VCaP (cell line): ENCODE data around the gene ADGRG6.
A peak's percentile ranks its signal among the peaks of the same experiment; 100 is the strongest.

ENCODE experiments used
- H3K27ac ChIP-seq: fragments of 450-650 bp; 2 replicates; pipeline ENCODE4 v1.5.1; 2017
- TF ChIP-seq, protein P1 (sequence below): fragments of 450-650 bp; conservative IDR thresholded peaks from 2 replicates; pipeline ENCODE4 v1.5.1; 2017; ENCODE audit warnings: mild to moderate bottlenecking, moderate library complexity

ADGRG6 gene

DNA sequence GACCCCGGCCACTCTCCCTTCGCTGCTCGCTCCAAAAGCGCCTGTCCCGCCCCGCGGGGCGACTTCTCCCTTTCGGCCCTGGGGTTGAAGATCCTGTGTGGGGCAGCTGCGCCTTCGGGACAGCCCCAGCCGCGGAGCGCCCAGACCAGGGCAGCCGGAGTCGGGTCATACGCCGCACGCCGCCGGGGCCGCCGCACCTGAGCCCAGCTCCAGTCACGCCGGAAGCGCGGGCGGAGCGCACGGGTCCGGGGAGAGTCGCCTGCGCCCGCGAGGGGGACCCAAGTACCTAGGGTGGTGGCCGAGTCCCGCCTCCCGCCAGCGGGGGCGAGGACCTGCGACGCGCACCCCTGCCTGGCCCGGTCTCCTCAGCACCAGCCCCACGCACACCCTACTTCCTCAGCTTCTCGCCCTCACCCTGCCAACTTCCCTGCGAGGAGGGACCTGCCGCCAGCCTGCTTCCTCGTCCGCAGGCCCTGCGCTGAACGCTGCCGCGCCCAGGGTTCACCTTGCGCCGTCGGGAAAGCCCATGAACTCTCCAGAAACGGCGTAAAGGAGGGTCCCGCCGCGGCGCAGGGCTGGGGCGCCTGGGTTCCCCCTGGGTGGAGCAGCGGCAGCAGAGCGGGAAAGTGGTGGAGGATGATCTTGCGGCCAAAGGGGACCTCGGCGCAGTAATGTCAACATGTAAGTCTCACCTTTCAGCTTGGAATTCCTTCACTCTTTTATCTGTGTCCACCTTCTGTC is at the start of gene ADGRG6:
TSS of gene ADGRG6 (plus strand) at position 357 of the 741 bp plus-strand sequence. CDS start at position 680, 323 bp downstream.
- TF ChIP-seq, protein P1, sequence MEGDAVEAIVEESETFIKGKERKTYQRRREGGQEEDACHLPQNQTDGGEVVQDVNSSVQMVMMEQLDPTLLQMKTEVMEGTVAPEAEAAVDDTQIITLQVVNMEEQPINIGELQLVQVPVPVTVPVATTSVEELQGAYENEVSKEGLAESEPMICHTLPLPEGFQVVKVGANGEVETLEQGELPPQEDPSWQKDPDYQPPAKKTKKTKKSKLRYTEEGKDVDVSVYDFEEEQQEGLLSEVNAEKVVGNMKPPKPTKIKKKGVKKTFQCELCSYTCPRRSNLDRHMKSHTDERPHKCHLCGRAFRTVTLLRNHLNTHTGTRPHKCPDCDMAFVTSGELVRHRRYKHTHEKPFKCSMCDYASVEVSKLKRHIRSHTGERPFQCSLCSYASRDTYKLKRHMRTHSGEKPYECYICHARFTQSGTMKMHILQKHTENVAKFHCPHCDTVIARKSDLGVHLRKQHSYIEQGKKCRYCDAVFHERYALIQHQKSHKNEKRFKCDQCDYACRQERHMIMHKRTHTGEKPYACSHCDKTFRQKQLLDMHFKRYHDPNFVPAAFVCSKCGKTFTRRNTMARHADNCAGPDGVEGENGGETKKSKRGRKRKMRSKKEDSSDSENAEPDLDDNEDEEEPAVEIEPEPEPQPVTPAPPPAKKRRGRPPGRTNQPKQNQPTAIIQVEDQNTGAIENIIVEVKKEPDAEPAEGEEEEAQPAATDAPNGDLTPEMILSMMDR = peak; percentile 48
- peak within 1 kb of the TSS; percentile 74 for H3K27ac ChIP-seq

- TF ChIP-seq, protein P1 = no peak
- no peak overlapping the region for H3K27ac ChIP-seq
Measured at GRCh38 chr6:142254513-142254912, 47.3 kb upstream of the ADGRG6 start.

DNA sequence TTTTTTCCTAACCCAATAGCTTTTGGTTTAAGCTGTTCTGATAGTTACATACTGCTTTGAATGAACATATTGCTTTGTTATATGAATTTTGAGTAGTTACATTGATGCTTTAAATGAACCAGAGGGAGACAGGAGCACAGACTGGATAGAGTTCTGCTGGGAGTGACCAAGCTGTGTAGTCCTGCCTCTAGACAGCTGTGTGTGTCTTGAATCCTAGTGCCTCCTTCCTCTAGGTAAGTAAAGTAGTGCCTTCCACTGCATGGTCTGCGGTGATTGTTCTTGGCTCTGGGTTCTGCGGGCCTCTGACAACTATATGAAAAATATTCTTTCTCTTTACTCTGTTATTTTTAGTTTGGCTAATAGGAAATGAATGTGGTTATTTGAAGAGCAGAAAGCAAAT is 46.0 kb upstream of the ADGRG6 start:
- TF ChIP-seq, protein P1 = no peak
- H3K27ac ChIP-seq = peak overlapping the region; percentile 31; the same call in 1 of the 2 replicates

DNA sequence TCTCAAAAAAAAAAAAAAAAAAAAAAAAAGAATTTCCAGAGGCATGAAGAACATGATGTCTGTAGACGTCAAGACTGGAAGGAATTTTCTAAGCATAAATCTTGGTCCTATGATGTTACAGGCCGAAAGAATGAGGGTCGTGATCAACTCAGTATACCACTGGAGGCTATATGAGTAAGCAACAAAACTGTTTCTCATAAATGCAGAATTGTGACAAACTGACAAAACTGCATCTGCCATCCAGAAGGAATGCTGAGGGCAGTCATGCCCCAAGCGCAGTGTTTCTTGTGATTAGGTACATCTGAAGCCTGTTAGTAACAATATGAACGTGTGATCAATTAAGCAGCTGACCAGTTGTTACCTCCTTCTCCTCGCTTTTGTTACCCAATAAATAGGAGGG is 43.5 kb upstream of the ADGRG6 start:
- TF ChIP-seq, protein P1 = no peak

DNA sequence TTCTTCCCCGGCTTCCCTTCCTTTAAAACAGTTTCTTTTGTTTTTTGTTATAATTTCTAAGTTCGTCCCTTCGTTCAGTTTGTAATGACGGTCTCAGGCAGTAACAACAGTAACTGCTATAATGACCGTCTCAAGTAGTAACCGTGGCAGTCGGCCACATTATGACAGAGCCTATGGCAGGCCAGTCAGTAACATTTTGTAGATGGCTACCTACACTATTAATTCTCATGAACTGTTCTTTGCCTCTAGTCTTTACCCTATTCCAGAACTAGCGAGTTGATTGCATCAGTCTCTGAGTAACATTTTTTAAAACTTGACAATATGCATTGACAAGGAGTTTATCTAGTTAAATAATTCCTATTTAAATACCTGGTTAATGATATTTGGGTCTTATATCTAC is 43.0 kb upstream of the ADGRG6 start:
- no peak overlapping the region for H3K27ac ChIP-seq
- TF ChIP-seq, protein P1 = no peak

More for the DNA sequence above, 43.5 kb upstream of the ADGRG6 start:
- no peak overlapping the region for H3K27ac ChIP-seq

- no peak overlapping the region for H3K27ac ChIP-seq
- TF ChIP-seq, protein P1 = no peak
Measured at GRCh38 chr6:142260748-142261147, 41.1 kb upstream of the ADGRG6 start.

GRCh38 chr6:142262231-142262630 is 39.6 kb upstream of the ADGRG6 start:
- H3K27ac ChIP-seq = no peak overlapping the region
- TF ChIP-seq, protein P1 = no peak
